GM19328 (cell line): ENCODE results near the gene COPS3.

Experiments
- ATAC-seq: cut with Tn5 transposase; IDR thresholded peaks from one replicate; pipeline ENCODE4 v1.9.1; 2021; ENCODE audit warnings: mild to moderate bottlenecking, moderate library complexity; ENCODE audit not compliant: unreplicated experiment

The COPS3 gene

GRCh38 chr17:17246879-17247278 is 34.2 kb downstream of the COPS3 start:
- ATAC-seq: no peak

GRCh38 chr17:17243163-17243562 is 37.9 kb downstream of the COPS3 start:
- ATAC-seq: no peak

DNA sequence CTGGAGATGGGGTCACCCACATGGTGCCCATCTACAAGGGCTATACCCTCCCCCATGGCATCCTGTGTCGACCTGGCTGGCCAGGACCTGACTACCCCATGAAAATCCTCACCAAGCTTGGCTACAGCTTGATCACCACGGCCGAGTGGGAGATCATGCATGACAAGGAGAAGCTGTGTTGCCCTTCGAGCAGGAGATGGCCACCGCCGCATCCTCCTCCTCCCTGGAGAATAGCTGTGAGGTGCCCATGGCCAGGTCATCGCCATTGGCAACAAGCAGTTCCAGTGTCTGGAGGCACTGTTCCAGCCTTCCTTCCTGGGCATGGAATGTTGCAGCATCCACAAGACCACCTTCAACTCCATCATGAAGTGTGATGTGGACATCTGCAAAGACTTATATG is 38.8 kb downstream of the COPS3 start:
- ATAC-seq: no peak

- ATAC-seq: no peak
These were observed 39.4 kb downstream of the COPS3 start for GRCh38 chr17:17241656-17242055.

- ATAC-seq: no peak
These were observed 41.2 kb downstream of the COPS3 start for GRCh38 chr17:17239832-17240231.

- ATAC-seq: peak; percentile 82
These were observed 43.8 kb downstream of the COPS3 start, which contains the start of gene FLCN for GRCh38 chr17:17237026-17237799. Gene FLCN (minus strand): TSS chr17:17237168. CDS start chr17:17228137, 9,031 bp downstream.

- ATAC-seq: peak; percentile 18
These were observed 44.6 kb downstream of the COPS3 start for GRCh38 chr17:17236295-17237025.

- ATAC-seq: no peak
These were observed 45.6 kb downstream of the COPS3 start for GRCh38 chr17:17235212-17236174.

- ATAC-seq: no peak
These were observed 48.8 kb downstream of the COPS3 start for GRCh38 chr17:17232303-17232621.

DNA sequence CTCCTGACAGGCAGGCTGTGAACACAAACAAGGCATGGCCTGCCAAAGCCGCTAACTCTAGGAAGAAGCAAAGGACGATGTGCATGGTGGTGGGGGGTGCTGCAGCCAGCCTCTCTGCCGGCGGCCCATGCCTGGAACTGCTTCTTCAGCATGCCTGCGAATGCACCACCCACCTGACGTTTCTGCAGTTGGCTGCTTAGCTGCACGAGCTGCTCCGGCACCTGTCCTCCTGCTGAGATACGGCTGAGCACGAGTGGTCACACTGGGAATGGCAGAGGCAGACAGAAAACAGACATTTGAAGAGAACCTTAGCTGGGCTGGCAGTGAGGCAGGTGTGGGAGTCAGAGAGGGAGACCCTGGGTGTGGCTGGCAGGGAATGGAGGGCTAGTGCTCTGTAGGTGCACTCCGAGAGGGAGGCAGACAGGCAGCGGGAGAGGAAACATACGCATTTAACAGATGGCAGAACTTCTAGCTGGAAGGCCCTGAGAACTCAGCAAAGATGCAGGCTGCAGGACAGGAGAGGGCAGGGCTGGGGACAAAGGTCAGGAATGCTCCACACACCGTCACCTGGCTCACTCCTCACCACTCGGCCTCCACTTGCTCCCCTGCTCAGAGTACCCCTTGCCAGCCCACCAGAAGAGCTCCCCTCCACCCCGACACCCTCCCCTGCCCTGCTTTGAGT is 49.3 kb downstream of the COPS3 start:
- ATAC-seq: no peak

- no peak for ATAC-seq
These were observed 51.3 kb downstream of the COPS3 start for GRCh38 chr17:17229416-17230384.

GRCh38 chr17:17228521-17229279 is 52.3 kb downstream of the COPS3 start:
- no peak for ATAC-seq

- no peak for ATAC-seq
These were observed 53.2 kb downstream of the COPS3 start for GRCh38 chr17:17227608-17228520.

DNA sequence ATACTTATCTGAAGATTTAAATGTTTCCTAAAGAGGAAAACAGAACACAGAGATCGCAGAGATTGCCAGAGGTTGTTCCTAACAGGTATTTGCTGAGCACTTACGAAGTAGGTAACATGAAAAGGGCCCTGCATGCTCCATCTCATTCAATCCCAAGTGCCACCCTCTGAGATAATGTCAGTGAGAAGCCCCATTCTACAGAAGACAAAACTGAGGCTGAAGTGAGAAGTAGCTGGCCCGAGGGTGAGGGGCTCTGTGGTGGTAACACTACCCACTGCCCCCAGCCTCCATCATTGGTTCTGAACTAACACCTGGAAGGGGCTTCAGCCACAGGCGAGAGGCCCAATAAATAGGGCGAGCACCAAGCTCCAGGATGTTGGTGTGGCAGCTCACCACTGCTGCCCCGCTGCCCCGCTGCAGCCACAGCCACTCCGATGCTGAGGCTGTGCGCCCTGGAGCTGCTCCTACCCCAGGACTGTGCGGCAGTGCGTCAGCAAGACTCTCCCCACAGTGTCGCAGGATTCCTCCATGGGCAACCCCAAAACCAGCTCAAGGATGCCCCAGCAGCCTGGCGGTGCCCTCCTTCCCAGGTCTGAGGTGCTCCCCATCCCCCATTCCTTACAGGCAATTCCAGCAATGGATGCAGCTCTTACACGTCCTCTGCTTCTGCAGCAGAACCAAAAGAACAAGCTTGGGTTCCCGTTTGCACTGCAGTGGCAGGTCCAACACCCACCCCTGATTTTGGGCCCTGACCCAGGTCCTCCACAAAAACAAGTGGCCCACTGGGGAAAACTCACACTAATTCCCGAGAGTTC is 54.4 kb downstream of the COPS3 start:
- ATAC-seq: no peak

DNA sequence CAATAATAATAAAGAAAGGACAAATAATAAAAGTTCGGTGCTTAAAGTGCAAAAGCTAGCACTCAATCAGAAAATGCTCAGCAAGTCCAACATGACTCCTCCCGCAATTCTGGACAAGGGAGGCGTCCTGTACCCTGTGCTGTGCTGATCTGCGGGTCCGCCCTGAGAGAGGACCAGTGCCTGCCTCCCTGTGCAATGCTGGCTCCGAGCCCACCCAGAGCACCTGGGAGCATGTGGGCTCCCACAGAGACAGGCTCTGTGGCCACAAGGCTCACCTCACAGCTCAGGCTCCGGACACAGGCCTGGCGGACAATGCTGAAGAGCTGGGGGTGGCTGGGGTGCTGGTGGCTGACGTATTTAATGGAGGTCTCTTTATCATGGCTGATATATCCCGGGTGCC is 55.1 kb downstream of the COPS3 start:
- no peak for ATAC-seq

GRCh38 chr17:17224137-17224536 is 56.9 kb downstream of the COPS3 start:
- ATAC-seq: no peak

- ATAC-seq: no peak
These were observed 57.3 kb downstream of the COPS3 start for GRCh38 chr17:17223736-17224135.
